NCI-H2227 treated with DMSO at 0.1 percent for 48 hours (cell line): ENCODE measurements around the gene KDM8.
"Not testable (repeated sequence)": the region's sequence is repeated elsewhere in the genome, so short reads cannot be mapped to it uniquely, and the experiment has no call there.

ENCODE experiments used
- DNase-seq: peaks from one replicate; lab custom pipeline; 2025; lab: John Stamatoyannopoulos, UW

KDM8 gene

DNA sequence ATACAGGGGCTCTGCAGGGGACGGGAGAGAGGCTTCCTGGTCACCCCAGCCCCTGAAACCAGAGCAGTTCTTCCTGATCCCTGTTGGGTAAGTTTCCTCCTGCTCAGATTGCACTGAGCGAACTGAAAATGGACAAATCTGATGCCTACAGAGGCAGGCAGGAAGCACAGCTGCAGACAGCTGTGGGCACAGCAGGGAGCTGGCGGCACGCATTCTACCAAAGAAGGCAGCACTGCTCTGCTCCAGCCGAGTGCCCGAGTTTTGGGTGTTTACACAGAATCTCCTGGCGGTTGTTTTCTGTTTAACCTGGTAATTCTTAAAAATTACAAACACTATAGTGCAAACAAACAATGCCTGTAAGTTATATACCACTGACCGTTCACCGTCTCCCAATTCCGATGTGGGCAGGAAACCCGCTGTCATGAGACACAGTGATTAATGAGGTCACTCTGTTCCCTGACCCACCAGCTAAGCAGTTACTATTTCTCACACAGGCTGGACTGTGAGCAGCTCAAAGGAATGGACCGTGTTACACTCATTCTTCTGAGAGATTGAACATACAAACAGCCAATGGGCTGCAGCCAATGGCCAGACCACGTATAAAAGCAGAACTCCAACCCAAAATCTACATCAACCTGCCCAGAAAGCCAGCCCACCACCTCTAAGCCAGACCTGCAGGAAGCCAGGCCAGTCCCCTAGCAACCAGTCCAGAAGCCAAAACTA lies 39.7 kb downstream of the KDM8 start:
- peak; percentile 73 for DNase-seq

DNA sequence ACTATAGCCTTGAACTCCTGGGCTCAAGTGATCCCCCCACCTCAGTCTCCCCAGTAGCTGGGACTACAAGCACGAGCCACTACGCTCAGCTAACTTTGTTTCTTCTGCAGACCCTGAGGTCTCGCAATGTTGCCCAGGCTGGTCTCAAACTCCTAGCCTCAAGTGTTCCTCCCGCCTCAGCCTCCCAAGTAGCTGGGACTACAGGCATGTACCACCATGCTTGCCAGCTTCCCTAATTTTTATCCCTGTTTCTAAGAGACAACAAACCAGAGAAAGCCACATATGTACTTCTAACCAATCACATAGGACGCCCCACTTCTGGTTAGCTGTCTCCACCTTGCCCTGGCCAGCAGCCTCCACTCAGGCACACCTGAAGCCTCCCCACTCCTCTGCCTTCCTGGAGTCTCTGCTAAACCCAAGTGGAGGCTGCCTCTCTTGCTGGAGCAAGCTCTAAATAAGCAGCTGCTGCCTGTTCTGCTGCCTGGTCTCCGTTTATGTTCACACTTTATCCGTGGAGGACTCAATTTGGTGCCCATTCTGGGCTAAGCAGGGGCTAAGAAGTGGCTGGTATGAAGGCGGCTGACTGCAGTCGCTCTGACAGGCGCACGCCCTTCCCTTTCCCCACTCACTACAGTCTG lies 40.5 kb downstream of the KDM8 start:
- DNase-seq, result no peak

DNA sequence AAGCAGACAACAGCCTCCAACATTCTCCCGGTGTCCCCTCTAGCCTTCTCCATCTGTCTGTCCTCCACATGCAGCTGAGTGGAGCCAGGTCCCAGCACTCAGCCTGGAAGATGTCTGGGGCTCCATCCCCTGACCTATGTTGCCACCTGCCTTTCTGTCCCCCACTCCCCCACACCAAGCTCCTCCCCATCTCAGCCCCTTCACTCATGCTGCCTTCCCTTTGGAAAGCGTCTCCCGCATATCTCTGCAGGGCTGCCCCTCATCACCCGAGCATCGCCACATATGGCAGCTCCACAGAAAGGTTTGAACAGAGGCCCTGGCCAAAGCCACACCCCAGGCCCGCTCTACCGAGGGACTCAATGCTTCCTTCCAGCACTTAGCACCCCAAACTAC lies 41.0 kb downstream of the KDM8 start:
- no peak for DNase-seq

DNA sequence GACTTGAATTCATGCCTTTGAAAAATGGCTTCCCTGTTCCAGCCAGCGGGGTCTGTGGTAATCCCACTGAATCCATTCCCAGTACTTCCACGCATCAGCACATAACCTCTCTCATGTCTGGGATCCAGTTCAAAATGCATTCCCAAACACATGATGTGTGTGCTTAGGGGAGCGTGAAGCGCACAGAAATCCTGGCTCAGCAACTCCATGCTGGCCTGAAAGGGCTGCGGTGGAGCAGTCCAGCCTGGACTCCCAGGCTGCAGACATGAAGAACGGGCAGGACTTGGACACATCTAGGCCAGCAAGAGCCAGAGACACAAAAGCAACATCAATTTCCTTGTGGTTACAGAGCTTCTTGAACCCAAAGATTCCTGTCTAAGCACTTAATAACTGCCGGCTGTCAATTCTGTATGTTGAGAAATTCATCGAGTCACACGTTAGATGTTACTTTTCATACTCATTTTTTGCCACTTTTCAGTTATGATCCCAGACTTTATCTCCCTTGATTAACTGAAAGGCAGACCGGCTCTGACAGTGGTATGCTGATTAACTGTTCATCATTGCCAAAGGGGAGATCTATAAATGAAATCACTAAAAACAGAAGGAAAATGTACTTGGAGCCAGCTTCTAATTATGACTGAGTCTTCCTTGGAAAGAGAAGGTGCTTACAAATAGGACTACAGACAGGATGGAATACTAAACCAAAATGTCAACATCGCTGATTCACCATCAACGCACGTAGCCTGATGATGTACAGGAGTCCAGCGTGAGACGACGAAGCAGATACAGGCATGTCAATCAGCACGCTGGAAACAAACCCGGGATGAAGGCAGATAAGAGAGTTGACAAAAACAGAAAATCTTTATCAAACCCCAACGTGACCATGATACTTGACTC lies 42.2 kb downstream of the KDM8 start:
- DNase-seq, result no peak

DNA sequence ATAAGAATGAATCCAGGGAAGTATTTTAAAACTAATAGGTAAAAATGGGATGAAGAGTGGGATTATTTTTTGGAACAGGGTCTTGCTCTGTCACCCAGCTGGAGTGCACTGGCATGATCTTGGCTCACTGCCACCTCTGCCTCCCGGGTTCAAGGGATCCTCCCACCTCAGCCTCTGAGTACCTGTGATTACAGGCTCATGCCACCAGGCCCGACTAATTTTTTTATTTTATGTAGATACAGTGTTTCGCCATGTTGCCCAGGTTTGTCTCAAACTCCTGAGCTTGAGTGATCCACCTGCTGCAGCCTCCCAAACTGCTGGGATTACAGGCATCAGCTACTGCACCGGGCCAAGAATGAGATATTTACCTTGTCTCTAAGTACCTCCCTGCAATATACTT lies 43.1 kb downstream of the KDM8 start:
- no peak for DNase-seq

DNA sequence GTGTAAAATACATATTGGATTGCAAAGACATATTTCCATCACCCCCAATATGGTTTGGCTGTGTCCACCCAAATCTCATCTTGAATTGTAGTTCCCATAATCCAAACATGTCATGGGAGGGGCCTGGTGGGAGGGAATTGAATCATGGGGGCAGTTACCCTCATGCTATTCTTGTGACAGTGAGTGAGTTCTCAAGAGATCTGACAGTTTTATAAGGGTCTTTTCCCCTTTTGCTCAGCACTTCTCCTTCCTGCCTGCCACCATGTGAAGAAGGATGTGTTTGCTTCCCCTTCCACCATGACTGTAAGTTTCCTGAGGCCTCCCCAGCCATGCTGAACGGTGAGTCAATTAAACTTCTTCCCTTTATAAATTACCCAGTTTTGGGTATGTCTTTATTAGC lies 43.8 kb downstream of the KDM8 start:
- not testable (repeated sequence) for DNase-seq

DNA sequence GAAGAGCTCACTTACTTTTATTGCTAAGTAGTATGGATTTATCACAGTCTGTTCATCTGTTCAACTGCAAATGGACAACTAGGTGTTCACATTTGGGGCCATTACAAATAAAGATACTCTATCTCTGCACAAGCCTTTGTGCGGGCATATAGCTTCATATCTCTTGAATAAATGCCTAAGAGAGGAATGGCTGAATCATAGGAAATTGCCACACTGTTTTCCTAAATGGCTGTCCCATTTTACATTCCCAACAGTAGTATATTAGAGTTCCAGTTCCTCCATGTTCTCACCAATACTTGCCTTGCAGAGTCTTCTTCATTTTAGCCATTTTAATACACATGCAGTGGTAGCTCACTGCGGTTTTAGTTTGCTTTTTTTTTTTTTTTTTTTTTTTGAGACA lies 44.7 kb downstream of the KDM8 start:
- no peak for DNase-seq

DNA sequence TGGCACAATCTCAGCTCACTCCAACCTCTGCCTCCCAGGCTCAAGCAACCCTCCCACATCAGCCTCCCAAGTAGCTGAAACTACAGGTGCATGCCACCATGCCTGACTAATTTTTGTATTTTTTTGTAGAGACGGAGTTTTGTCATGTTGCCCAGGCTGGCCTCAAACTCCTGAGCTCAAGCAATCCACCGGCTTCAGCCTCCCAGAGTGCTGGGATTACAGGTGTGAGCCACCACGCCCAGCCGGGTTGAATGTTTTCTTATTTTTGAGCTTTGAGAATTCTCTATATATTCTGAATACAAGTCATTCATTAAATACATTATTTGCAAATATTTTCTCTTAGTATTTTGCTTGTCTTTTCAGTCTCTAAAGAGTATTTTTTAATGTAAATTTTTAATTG lies 45.6 kb downstream of the KDM8 start:
- DNase-seq, result not testable (repeated sequence)

DNA sequence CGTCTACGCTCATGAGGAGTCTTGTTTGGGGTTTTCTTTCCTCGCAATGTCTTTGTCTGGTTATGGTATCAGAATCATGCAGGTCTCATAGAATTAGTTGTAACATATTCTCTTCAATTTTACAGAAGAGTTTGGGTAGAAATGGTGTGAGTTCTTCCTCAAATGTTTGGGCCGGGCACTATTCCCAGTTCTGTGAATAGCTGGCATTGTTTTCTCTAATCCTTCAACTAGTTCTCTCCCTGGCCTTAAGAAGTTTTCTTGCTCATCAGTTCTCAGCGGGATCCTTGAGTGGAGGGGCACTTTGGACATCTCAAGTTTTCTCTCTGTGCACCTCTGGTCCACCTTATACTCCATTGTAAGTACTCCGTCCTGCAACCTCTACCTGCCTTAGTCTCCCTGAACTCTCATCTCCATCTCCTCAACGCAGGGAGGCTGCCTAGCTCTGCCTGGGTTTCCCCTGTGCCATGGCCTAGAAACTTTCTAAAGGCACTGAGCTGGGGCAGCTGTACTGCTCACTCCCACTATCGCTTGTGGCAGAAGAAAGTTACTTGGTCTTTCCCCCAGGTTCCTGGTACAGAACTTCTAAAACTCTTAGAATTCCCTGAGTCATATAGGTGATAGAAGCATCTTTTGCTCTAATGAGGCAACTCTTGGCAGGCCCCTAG lies 48.3 kb downstream of the KDM8 start:
- DNase-seq, result no peak

DNA sequence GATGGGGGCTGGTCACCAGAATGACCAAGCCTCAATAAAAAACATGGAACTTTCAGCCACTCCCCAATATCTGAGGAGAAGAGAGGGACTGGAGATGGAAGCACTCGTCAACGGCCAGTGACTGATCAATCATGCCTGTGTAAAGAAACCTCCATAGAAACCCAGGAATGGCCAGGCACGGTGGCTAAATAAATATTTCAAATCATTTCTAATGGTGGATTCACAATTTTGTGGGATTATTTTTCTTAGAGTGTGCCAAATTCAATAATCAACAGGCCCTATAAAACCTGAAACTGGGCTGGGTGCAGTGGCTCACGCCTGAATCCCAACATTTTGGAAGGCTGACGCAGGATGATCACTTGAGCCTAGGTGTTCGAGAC lies 48.9 kb downstream of the KDM8 start:
- DNase-seq, result no peak

DNA sequence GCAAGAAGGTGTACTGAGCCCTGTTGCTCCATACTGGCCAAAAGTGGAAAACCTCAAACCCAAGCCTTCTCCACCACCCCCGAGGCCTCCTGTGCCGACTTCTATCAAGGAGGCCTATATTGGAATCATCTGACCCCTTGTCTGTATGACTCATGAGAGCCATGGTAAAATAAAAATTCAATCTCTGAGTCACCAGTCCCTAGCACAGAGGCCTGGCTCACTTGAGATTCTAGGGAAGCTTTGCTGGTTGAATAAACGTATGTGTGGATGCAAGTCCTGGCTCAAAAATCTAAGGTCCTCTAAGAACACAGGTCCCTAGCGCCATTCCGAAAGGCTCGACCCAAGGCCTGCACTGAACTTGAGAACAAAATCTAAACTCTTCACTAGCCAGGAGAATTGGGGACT lies 50.2 kb downstream of the KDM8 start:
- DNase-seq, result no peak

DNA sequence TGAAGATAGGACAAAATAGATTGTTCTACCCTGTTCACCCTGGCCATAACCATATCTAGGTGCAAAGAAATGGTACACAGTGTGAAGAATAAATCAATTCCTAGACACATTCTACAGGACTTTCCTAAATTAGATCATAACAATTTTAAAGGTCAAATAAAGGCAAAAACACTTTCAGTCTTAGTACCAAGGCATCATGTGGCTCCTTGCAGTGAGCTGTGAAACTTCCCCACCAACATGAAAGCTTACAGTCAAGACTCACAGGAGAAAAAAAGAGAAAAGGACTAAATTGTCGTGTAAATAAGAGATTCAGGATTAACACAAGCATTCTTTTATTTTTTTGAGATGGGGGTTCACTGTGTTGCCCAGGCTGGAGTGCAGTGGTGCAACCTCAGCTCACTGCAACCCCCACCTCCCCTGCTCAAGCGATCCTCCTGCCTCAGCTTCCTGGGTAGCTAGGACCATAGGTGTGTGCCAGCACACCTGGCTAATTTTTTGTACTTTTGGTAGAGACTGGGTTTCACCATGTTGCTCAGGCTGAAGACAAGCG lies 51.0 kb downstream of the KDM8 start:
- DNase-seq, result no peak

DNA sequence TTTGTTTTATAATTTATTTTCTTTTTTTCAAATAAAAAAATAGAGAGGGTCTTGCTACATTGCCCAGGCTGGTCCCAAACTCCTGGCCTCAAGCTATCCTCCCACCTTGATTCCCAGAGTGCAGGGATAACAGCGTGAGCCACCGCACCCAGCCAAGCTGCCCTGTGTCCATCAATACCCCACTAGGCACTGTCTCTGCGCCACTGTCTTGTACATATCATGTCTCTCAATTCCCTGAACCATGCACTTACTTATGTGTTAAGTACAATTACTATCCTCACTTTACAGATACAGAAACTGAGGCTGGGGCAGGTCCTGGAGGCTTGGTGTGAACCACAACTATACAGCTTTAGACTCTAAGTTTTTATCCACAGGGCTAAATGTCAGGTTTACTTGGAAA lies 53.5 kb downstream of the KDM8 start:
- DNase-seq, result no peak

DNA sequence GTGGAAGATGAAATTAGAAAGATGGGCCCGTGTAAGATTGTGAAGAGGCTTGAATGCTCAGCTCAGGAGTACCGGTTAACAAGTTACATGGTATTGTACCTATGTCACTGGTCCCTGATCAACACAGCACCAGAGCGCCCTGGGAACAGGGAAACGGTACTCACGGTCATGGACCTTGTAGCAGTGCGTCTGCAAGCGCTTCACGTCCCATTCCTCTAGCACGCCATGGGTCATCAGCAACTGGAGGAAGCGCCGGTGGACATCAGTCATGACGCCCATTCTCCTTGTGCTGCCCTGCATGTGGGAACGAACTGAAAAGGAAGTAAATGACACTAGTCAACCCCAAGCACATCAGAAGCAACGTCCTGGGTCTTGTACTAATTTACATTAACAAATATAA lies 53.9 kb downstream of the KDM8 start:
- DNase-seq, result no peak

DNA sequence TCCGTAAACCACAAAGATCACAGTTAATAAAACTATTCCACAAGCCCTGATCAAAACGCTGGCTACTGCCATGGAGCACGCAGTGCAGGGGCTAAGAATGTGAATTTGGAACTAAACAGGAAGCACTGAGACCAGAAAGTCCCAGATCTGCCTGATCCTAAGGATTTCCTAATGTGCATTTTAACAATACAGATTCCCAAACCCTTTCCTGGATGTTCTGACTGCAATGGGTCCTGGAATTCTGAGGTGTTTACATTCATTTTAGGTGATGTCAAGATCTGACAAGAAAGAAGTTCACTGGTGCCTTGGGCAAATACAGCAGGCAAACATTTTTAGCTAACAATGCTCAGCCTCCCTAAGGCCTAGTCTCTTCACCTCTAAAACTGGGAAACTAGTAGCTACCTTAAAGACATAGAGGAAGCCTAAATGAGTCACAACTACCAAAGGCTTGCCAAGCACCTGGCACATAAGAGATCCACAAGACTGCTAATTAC lies 55.0 kb downstream of the KDM8 start:
- no peak for DNase-seq

DNA sequence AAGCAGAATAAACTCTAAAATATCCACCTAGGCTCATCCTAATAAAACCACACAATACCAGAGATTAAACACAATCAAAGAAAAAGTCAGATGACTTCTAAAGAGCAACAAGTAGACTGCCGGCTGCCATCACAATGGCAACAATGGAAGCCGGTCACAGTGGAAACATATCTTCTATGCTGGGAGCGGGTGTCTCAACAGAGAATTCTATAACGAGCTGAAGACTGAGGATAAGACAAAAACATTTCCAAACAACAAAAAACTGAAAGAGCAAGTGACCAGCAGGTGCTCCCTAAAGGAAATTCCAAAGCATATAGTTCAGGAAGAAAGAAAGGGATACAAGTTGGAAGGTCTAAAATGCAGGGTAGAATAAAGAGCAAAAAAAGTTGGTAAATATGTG lies 56.4 kb downstream of the KDM8 start:
- DNase-seq, result no peak

DNA sequence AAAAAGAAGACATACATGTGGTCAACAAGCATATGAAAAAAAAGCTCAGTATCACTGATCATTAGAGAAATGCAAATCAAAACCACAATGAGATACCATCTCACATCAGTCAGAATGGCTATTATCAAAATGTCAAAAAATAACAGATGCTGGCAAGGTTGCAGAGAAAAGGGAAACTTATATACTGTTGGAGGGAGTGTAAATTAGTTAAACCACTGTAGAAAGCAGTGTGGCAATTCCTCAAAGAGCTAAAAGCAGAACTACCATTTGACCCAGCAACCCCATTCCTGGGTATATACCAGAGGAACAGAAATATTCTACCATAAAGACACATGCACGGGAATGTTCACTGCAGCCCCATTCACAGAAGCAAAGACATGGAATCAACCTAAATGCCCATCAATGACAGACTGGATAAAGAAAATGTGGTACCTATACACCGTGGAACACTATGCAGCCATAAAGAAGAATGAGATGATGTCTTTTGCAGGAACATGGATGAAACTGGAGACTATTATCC lies 59.6 kb downstream of the KDM8 start:
- not testable (repeated sequence) for DNase-seq

DNA sequence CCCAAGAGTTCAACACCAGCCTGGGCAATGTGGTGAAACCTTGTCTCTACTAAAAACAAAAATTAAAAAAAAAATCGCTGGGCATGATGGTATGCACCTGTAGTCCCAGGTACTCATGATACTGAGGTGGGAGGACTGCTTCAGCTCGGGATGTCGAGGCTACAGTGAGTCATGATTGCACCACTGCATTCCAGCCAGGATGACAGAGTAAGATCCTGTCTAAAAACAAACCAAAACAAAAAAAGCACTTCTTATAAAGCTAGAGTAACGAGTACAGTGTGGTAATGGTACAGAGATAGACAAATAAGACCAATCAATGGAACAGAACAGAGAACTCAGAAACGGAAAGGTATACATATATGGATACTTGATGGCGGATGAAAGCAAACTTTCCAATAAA lies 60.8 kb downstream of the KDM8 start:
- no peak for DNase-seq

DNA sequence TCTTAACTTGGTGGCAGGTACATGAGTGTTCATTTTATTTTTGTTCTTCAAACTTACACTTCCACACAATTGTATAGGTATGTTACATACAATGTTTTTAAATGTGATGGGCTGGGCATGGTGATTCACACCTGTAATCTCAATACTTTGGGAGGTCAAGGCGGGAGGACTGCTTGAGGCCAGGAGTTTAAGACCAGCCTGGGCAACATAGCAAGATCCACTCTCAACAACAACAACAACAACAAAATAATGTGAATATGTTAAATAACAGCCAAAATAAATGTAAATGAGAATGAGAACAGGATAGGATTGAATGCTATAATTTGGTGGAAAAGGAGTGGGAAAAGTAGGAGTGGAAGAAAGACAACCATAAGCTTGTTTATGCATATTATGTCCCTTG lies 62.7 kb downstream of the KDM8 start:
- no peak for DNase-seq

DNA sequence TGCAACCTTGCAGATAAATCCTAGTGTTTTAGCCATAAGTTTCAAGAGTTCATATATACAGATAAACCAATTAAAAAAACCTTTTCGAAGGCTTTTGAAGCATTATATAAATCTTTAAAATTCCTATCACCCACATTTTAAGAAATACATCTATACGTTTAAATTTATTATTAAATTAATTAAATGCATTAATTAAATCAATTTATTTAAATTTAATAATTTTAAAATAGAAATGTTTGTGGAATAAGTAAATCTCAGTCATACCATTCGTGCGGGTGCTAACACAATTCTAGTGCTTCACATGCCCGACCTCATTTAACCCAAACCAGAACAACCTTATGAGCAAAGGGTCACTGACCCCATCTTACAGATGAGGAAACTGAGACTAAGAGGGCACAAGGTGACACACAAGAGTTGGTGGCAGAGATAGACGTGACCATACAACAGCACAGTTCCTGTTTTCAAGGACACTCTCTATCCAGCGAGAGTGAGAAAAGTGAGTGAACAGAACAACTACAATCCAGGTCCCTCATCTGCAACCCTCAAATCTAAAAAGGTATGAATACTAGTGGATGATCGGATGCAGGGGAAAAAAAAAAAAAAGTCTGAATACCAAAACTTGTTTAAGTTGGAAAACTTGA lies 63.8 kb downstream of the KDM8 start:
- DNase-seq, result no peak
